ENCODE results near the gene NME7.

Gene NME7

GRCh38 chr1:169234780-169235179 is 132.8 kb downstream of the NME7 start:
- Histone ChIP-seq H3K27ac (no peak overlapping the region), H3K4me3 (no peak overlapping the region)
- no peak for DNase-seq (ENCODE audit: low spot score)
- TF ChIP-seq CTCF (IDR thresholded peaks at IDR 0.05): no peak

- no peak overlapping the region for H3K27ac ChIP-seq
- no peak for TF ChIP-seq CTCF (IDR thresholded peaks at IDR 0.05)
- no peak for DNase-seq (ENCODE audit: low spot score)
- H3K4me3 ChIP-seq: no peak overlapping the region
Observed at GRCh38 chr1:169217636-169218035, 150.0 kb downstream of the NME7 start.

- no peak for TF ChIP-seq CTCF (IDR thresholded peaks at IDR 0.05)
- DNase-seq (ENCODE audit: low spot score): no peak
- H3K4me3 ChIP-seq: no peak overlapping the region
- no peak overlapping the region for H3K27ac ChIP-seq
Observed at GRCh38 chr1:169214598-169214997, 153.0 kb downstream of the NME7 start.

GRCh38 chr1:169212088-169212487 is 155.5 kb downstream of the NME7 start:
- no peak for DNase-seq (ENCODE audit: low spot score)
- TF ChIP-seq CTCF (IDR thresholded peaks at IDR 0.05): no peak
- no peak overlapping the region for H3K27ac ChIP-seq
- H3K4me3 ChIP-seq: no peak overlapping the region

GRCh38 chr1:169207797-169208520 is 159.6 kb downstream of the NME7 start:
- Histone ChIP-seq H3K27ac (no peak overlapping the region), H3K4me3 (no peak overlapping the region)
- TF ChIP-seq CTCF (IDR thresholded peaks at IDR 0.05): no peak
- no peak for DNase-seq (ENCODE audit: low spot score)

GRCh38 chr1:169204157-169204556 is 163.4 kb downstream of the NME7 start:
- TF ChIP-seq CTCF (IDR thresholded peaks at IDR 0.05): no peak
- no peak overlapping the region for H3K27ac ChIP-seq
- DNase-seq (ENCODE audit: low spot score): no peak

More at GRCh38 chr1:169204157-169204556, 163.4 kb downstream of the NME7 start:
- H3K4me3 ChIP-seq: no peak overlapping the region
